HCT116 (cell line): ENCODE results near the gene PLCL2.

ENCODE experiments used
- ATF3 ChIP-seq: IDR thresholded peaks from 2 replicates; pipeline ENCODE4 v1.6.1; 2012
- CEBPB ChIP-seq: IDR thresholded peaks from 2 replicates; pipeline ENCODE4 v1.6.1; 2012; ENCODE audit warnings: low read depth
- CTCF ChIP-seq, 3 experiments: fragments of 200-600 bp in 1 of 3; sonication (generic) in 1 of 3; IDR thresholded peaks in 2 of 3; conservative IDR thresholded peaks in 1 of 3; 2 replicates each; pipeline ENCODE4 v1.5.1; 2012 to 2017; ENCODE audit warnings: low read depth in 2 of 3, low read length in 2 of 3, antibody characterized with exemption in 1 of 3, borderline replicate concordance in 1 of 3, control low read depth in 1 of 3, mild to moderate bottlenecking in 1 of 3, mixed read lengths in 1 of 3, mixed run types in 1 of 3, moderate library complexity in 1 of 3; ENCODE audit not compliant: insufficient read depth in 1 of 3
- EGR1 ChIP-seq: IDR thresholded peaks from 2 replicates; pipeline ENCODE4 v1.6.1; 2012; ENCODE audit warnings: low read depth
- EZH2 ChIP-seq: fragments of 200-600 bp; sonication (generic); IDR thresholded peaks from 2 replicates; pipeline ENCODE4 v1.6.1; 2017; ENCODE audit warnings: antibody characterized with exemption, mixed run types
- EZH2phosphoT487 ChIP-seq: fragments of 200-600 bp; IDR thresholded peaks from 2 replicates; pipeline ENCODE4 v1.6.1; 2018; ENCODE audit warnings: antibody characterized with exemption, borderline replicate concordance
- POLR2A ChIP-seq: IDR thresholded peaks from 2 replicates; pipeline ENCODE4 v1.7.0; 2011; ENCODE audit warnings: borderline replicate concordance; ENCODE audit not compliant: insufficient read depth, insufficient read length; ENCODE audit errors: extremely low read depth
- POLR2AphosphoS5 ChIP-seq: IDR thresholded peaks from 2 replicates; pipeline ENCODE4 v1.6.1; 2011; ENCODE audit warnings: mild to moderate bottlenecking, low read depth, low read length, moderate library complexity
- REST ChIP-seq: IDR thresholded peaks from 2 replicates; pipeline ENCODE4 v1.6.1; 2012; ENCODE audit warnings: low read depth
- SP1 ChIP-seq: IDR thresholded peaks from 2 replicates; pipeline ENCODE4 v1.6.1; 2012; ENCODE audit warnings: low read depth
- SRF ChIP-seq: IDR thresholded peaks from 2 replicates; pipeline ENCODE4 v1.6.1; 2012; ENCODE audit warnings: low read depth
- YY1 ChIP-seq: IDR thresholded peaks from 2 replicates; pipeline ENCODE4 v1.6.1; 2011; ENCODE audit warnings: low read length, low read depth, moderate library complexity, mild to moderate bottlenecking; ENCODE audit not compliant: insufficient replicate concordance; ENCODE audit errors: extremely low read depth
- ZFX ChIP-seq: fragments of 450-650 bp; IDR thresholded peaks from 2 replicates; pipeline ENCODE4 v1.6.1; 2017
- ZNF274 ChIP-seq: fragments of 200-500 bp; sonication (Bioruptor generic); IDR thresholded peaks from 2 replicates; pipeline ENCODE4 v1.6.1; 2014; ENCODE audit warnings: mild to moderate bottlenecking, low read depth, low read length, inconsistent platforms

- TF ChIP-seq CTCF (IDR thresholded peaks at IDR 0.05 in 2 of 3, conservative IDR thresholded peaks at IDR 0.05 in 1 of 3; ENCODE audit: borderline replicate concordance in 1 of 3, insufficient read depth in 1 of 3, low read depth in 2 of 3, low read length in 2 of 3) (no peak), EZH2 (no peak), SRF (no peak), EZH2phosphoT487 (no peak), SP1 (no peak), ZFX (no peak), YY1 (no peak), CEBPB (no peak), POLR2AphosphoS5 (no peak), EGR1 (no peak), ZNF274 (no peak), POLR2A (no peak), ATF3 (no peak), REST (no peak)
Observed at GRCh38 chr3:17120115-17120514, 235.4 kb downstream of the PLCL2 start.
